Endothelial cell of umbilical vein (primary cell): ENCODE data around the gene C17orf50.

ENCODE experiments used
- MYC ChIP-seq: IDR thresholded peaks from one replicate; pipeline ENCODE4 v1.6.1; 2011; ENCODE audit warnings: mild to moderate bottlenecking, low read depth, low read length
- POLR2A ChIP-seq: IDR thresholded peaks from 2 replicates; pipeline ENCODE4 v1.6.1; 2012; ENCODE audit warnings: low read depth, mild to moderate bottlenecking, control low read depth, low read length
- POLR2AphosphoS5 ChIP-seq: IDR thresholded peaks from 2 replicates; pipeline ENCODE4 v1.6.1; 2012; ENCODE audit warnings: low read depth, mild to moderate bottlenecking, control low read depth, low read length, moderate library complexity; ENCODE audit not compliant: insufficient read depth
- TF ChIP-seq, protein P1 (sequence below): IDR thresholded peaks from 2 replicates; pipeline ENCODE4 v1.6.1; 2011; ENCODE audit not compliant: insufficient read depth, insufficient read length
- TF ChIP-seq, protein P2 (sequence below), 2 donors: IDR thresholded peaks; 1 replicate in 1 of 2; 2 replicates in 1 of 2; pipeline ENCODE4 v1.5.1; 2011; ENCODE audit warnings: low read length in 2 of 2, mild to moderate bottlenecking in 2 of 2, moderate library complexity in 2 of 2, control low read depth in 1 of 2, inconsistent platforms in 1 of 2, low read depth in 1 of 2; ENCODE audit not compliant: insufficient read depth in 1 of 2; ENCODE audit errors: extremely low read depth in 1 of 2

DNA sequence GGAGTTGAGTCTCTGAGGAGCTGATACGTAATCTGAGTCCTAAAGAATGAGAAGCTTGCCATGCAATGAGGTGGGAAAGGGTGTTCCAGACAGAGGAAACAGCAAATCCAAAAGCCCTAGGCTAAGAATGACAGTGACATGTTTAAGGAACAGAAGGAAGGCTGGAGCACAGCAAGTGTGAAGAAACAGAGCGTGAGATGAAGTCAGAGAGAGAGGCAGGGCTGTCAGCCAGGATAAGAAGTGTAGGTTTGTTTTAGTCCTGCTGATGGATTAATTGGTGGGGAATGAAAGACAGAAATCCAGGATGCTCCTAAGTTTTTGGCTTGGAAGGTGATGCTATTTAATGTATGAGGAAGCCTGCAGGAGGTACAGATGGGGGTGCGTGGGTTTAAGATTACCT is 20.3 kb downstream of the C17orf50 start:
- TF ChIP-seq, protein P1, sequence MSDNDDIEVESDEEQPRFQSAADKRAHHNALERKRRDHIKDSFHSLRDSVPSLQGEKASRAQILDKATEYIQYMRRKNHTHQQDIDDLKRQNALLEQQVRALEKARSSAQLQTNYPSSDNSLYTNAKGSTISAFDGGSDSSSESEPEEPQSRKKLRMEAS: no peak
- TF ChIP-seq POLR2AphosphoS5 (no peak), POLR2A (no peak), MYC (no peak)
- TF ChIP-seq, protein P2, sequence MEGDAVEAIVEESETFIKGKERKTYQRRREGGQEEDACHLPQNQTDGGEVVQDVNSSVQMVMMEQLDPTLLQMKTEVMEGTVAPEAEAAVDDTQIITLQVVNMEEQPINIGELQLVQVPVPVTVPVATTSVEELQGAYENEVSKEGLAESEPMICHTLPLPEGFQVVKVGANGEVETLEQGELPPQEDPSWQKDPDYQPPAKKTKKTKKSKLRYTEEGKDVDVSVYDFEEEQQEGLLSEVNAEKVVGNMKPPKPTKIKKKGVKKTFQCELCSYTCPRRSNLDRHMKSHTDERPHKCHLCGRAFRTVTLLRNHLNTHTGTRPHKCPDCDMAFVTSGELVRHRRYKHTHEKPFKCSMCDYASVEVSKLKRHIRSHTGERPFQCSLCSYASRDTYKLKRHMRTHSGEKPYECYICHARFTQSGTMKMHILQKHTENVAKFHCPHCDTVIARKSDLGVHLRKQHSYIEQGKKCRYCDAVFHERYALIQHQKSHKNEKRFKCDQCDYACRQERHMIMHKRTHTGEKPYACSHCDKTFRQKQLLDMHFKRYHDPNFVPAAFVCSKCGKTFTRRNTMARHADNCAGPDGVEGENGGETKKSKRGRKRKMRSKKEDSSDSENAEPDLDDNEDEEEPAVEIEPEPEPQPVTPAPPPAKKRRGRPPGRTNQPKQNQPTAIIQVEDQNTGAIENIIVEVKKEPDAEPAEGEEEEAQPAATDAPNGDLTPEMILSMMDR (IDR thresholded peaks at IDR 0.05; ENCODE audit: extremely low read depth in 1 of 2, insufficient read depth in 1 of 2, low read depth in 1 of 2, low read length in 2 of 2): no peak
